Natural killer cell treated with Interleukin-12 subunit alpha and Interleukin-12 subunit beta and Interleukin-15 and Interleukin-18, amount 100 ng/mL, for 72 hours (primary cell): ENCODE data around the gene FANCE. TPM values are rescaled to one million over a fixed set of nuclear protein-coding genes. Genes with fewer than 3 reads are reported as not detected.

Experiments used
- ATAC-seq, 2 donors: fragments of 150-1000 bp; cut with Tn5 transposase in 1 of 2; sonication (Bioruptor Pico), chemical (Tn5 transposase) in 1 of 2; 2 replicates each; pipeline ENCODE4 v1.10.0; 2021
- DNase-seq: peaks from one replicate; pipeline ENCODE4 v3.0.0; 2022; ENCODE audit warnings: low spot score
- H3K27ac Mint-ChIP-seq, 2 donors: 1 replicate in 1 of 2; 2 replicates in 1 of 2; pipeline ENCODE4 v1.8.0; 2022; ENCODE audit warnings: mixed read lengths in 2 of 2, mild to moderate bottlenecking in 1 of 2, moderate library complexity in 1 of 2
- H3K27me3 Mint-ChIP-seq, 2 donors: 1 replicate in 1 of 2; 2 replicates in 1 of 2; pipeline ENCODE4 v1.8.0; 2022; ENCODE audit warnings: mixed read lengths in 2 of 2
- H3K36me3 Mint-ChIP-seq: one replicate; pipeline ENCODE4 v1.8.0; 2022; ENCODE audit warnings: mixed read lengths
- H3K4me1 Mint-ChIP-seq, 2 donors: 1 replicate in 1 of 2; 2 replicates in 1 of 2; pipeline ENCODE4 v1.8.0; 2022; ENCODE audit warnings: low read depth in 2 of 2, mixed read lengths in 2 of 2, mild to moderate bottlenecking in 1 of 2
- H3K4me3 Mint-ChIP-seq: one replicate; pipeline ENCODE4 v1.8.0; 2022; ENCODE audit warnings: mixed read lengths
- H3K9me3 Mint-ChIP-seq: 2 replicates; pipeline ENCODE4 v1.8.0; 2022; ENCODE audit warnings: mixed read lengths
- total RNA-seq, 2 donors: library from RNA; stranded (reverse); gene quantifications; one replicate each; pipeline ENCODE4 v1.2.3, GENCODE V29; 2022

Gene FANCE
- 10 to 100 TPM; 10.4 to 27.3 TPM for total RNA-seq

- Mint-ChIP-seq H3K9me3 (no peaks in the 10 kb centered on the region), H3K4me1 (peaks cover 16 to 30% of the 10 kb centered on the region in 2 donors), H3K27ac (peak within 1 kb of the TSS; percentile 28 to 76), H3K36me3 (no peaks in the 10 kb centered on the region), H3K4me3 (peak within 1 kb of the TSS; percentile 88), H3K27me3 (no peaks in the 10 kb centered on the region)
- peak; percentile 97 for DNase-seq
- ATAC-seq, result peak; percentile 97 to 98
Measured at GRCh38 chr6:35452183-35453090, at the start of gene FANCE. FANCE (plus strand) TSS chr6:35452338; CDS start chr6:35452546, 208 bp downstream.

- H3K9me3 Mint-ChIP-seq, result no peaks in the 10 kb centered on the region
- no peak overlapping the region for H3K4me3 Mint-ChIP-seq
- no peaks in the 10 kb centered on the region for H3K36me3 Mint-ChIP-seq
- H3K27me3 Mint-ChIP-seq, result no peaks in the 10 kb centered on the region
- no peak for ATAC-seq
- peaks cover 16 to 19% of the 10 kb centered on the region in 2 donors for H3K4me1 Mint-ChIP-seq
- peak overlapping the region in 1 of 2 donors; percentile 64 for H3K27ac Mint-ChIP-seq
- DNase-seq, result no peak
Measured at GRCh38 chr6:35402856-35403191, 49.3 kb upstream of the FANCE start.

- DNase-seq (no peak), ATAC-seq (no peak)
- H3K9me3 Mint-ChIP-seq, result no peaks in the 10 kb centered on the region
- peaks cover 10 to 19% of the 10 kb centered on the region in 2 donors for H3K4me1 Mint-ChIP-seq
- no peaks in the 10 kb centered on the region for H3K36me3 Mint-ChIP-seq
- H3K4me3 Mint-ChIP-seq, result no peak overlapping the region
- H3K27ac Mint-ChIP-seq, result peak overlapping the region in 1 of 2 donors; percentile 3
- H3K27me3 Mint-ChIP-seq, result no peaks in the 10 kb centered on the region
Measured at GRCh38 chr6:35403544-35404442, 48.3 kb upstream of the FANCE start.

GRCh38 chr6:35406711-35407485, 45.2 kb upstream of the FANCE start:
- Mint-ChIP-seq H3K27me3 (no peaks in the 10 kb centered on the region), H3K36me3 (no peaks in the 10 kb centered on the region), H3K27ac (no peak overlapping the region), H3K4me3 (no peak overlapping the region), H3K4me1 (peaks cover 16 to 19% of the 10 kb centered on the region in 2 donors), H3K9me3 (no peaks in the 10 kb centered on the region)
- DNase-seq, result no peak
- ATAC-seq, result no peak

- DNase-seq, result no peak
- Mint-ChIP-seq H3K36me3 (peaks cover 4% of the 10 kb centered on the region), H3K9me3 (no peaks in the 10 kb centered on the region), H3K27ac (peak overlapping the region in 1 of 2 donors; percentile 76), H3K27me3 (no peaks in the 10 kb centered on the region), H3K4me3 (no peak overlapping the region), H3K4me1 (peaks cover 10 to 16% of the 10 kb centered on the region in 2 donors)
- ATAC-seq, result no peak
Measured at GRCh38 chr6:35409245-35409644, 42.9 kb upstream of the FANCE start.

- Mint-ChIP-seq H3K4me1 (peaks cover 10 to 16% of the 10 kb centered on the region in 2 donors), H3K36me3 (peaks cover 4% of the 10 kb centered on the region), H3K27me3 (no peaks in the 10 kb centered on the region), H3K27ac (peak overlapping the region in 1 of 2 donors; percentile 76), H3K4me3 (no peak overlapping the region), H3K9me3 (no peaks in the 10 kb centered on the region)
- ATAC-seq (no peak), DNase-seq (no peak)
Measured at GRCh38 chr6:35410131-35410530, 42.0 kb upstream of the FANCE start.

- peak overlapping the region in 1 of 2 donors; percentile 76 for H3K27ac Mint-ChIP-seq
- DNase-seq (no peak), ATAC-seq (peak; percentile 72 to 74)
- no peaks in the 10 kb centered on the region for H3K9me3 Mint-ChIP-seq
- no peak overlapping the region for H3K4me3 Mint-ChIP-seq
- peaks cover 10 to 20% of the 10 kb centered on the region in 2 donors for H3K4me1 Mint-ChIP-seq
- peaks cover 8% of the 10 kb centered on the region for H3K36me3 Mint-ChIP-seq
- no peaks in the 10 kb centered on the region for H3K27me3 Mint-ChIP-seq
Measured at GRCh38 chr6:35411066-35411465, 41.1 kb upstream of the FANCE start.

GRCh38 chr6:35412102-35412501, 40.0 kb upstream of the FANCE start:
- H3K27me3 Mint-ChIP-seq, result no peaks in the 10 kb centered on the region
- DNase-seq, result no peak
- peaks cover 10 to 20% of the 10 kb centered on the region in 2 donors for H3K4me1 Mint-ChIP-seq
- no peak for ATAC-seq
- H3K4me3 Mint-ChIP-seq, result no peak overlapping the region
- H3K9me3 Mint-ChIP-seq, result no peaks in the 10 kb centered on the region
- no peak overlapping the region for H3K27ac Mint-ChIP-seq
- peaks cover 8% of the 10 kb centered on the region for H3K36me3 Mint-ChIP-seq

GRCh38 chr6:35413911-35414310, 38.2 kb upstream of the FANCE start:
- Mint-ChIP-seq H3K36me3 (peaks cover 8% of the 10 kb centered on the region), H3K27ac (no peak overlapping the region), H3K4me3 (no peak overlapping the region), H3K9me3 (no peaks in the 10 kb centered on the region), H3K27me3 (no peaks in the 10 kb centered on the region), H3K4me1 (peaks cover 23 to 35% of the 10 kb centered on the region in 2 donors)
- DNase-seq (no peak), ATAC-seq (no peak)

- Mint-ChIP-seq H3K27ac (no peak overlapping the region), H3K4me3 (no peak overlapping the region), H3K36me3 (peaks cover 8% of the 10 kb centered on the region)
Measured at GRCh38 chr6:35415065-35415891, 36.9 kb upstream of the FANCE start.

GRCh38 chr6:35417979-35418661, 34.0 kb upstream of the FANCE start:
- H3K27ac Mint-ChIP-seq, result peak overlapping the region; percentile 48 to 79
- no peaks in the 10 kb centered on the region for H3K9me3 Mint-ChIP-seq
- H3K4me3 Mint-ChIP-seq, result peak overlapping the region; percentile 39
- peaks cover 13 to 23% of the 10 kb centered on the region in 2 donors for H3K4me1 Mint-ChIP-seq
- no peaks in the 10 kb centered on the region for H3K27me3 Mint-ChIP-seq
- DNase-seq, result no peak
- peaks cover 4% of the 10 kb centered on the region for H3K36me3 Mint-ChIP-seq
- ATAC-seq, result peak; percentile 50 to 65

More at GRCh38 chr6:35415065-35415891, 36.9 kb upstream of the FANCE start:
- ATAC-seq (no peak), DNase-seq (no peak)
- Mint-ChIP-seq H3K4me1 (peaks cover 23 to 35% of the 10 kb centered on the region in 2 donors), H3K27me3 (no peaks in the 10 kb centered on the region), H3K9me3 (no peaks in the 10 kb centered on the region)

GRCh38 chr6:35419417-35419816, 32.7 kb upstream of the FANCE start:
- no peak for DNase-seq
- Mint-ChIP-seq H3K27ac (no peak overlapping the region), H3K27me3 (no peaks in the 10 kb centered on the region), H3K9me3 (no peaks in the 10 kb centered on the region), H3K36me3 (peaks cover 4% of the 10 kb centered on the region), H3K4me3 (no peak overlapping the region), H3K4me1 (peaks cover 13 to 23% of the 10 kb centered on the region in 2 donors)
- ATAC-seq, result no peak
